ENCODE data around the gene BCKDK.

DNA sequence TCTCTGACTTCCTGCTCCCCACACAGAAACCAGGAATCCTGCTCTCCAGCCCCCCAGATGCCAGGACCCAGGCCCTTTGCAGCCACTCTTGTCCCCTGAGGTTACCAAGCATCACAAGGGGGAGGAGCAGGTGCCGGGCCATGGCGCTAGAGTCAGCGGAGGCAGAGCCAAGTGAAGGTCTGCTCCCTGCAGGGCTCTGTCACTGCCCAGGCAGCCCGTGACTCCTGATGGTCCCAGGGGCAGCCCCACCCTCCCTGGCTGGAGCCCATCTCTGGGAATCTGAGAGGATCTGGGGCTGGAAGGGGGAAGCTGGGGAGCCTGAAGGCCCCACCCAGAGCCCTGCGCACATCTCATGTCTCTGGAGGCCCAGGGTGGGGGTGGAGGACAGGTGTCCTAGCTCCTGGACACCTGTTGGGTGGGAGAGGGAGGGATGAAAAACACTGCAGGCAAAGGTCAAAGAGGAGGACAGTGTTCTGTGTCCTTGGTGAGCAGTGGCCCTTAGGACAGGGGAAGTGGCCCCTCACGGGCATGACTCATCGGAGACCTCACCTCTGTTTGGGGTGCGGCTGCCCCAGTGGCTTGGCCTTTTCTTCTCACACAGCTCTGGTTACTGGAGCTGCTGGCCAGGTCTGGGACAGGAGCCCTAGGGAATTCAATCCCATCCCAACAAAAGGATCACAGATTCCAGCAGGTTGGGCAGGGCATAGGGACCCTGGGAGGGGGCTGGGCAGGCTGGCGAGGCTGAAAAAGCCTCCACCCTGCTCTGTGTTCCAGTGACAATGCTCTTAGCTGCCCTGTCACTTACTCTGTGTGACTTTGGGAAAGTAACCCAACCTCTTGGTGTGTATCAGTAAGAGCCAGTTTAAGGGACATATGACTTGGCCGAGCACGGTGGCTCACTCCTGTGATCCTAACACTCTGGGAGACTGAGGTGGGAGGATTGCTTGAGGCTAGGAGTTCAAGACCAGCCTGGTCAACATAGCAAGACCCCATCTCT lies 42.0 kb downstream of the BCKDK start, which contains the start of gene PRSS36:
- TF ChIP-seq CTCF (IDR thresholded peaks at IDR 0.05) (no peak), POLR2A (IDR thresholded peaks at IDR 0.05) (no peak)
